GM12878 (cell line): Measurements from ENCODE around the gene CRKL. TPM values are rescaled to one million over a fixed set of nuclear protein-coding genes. Genes with fewer than 3 reads are reported as not detected.

ENCODE experiments used
- ATAC-seq: fragments of 200-7000 bp; cut with Tn5 transposase; 3 replicates; pipeline ENCODE4 v1.9.1; 2020; ENCODE audit warnings: mild to moderate bottlenecking, moderate library complexity
- BruUV-seq: library from RNA; stranded (reverse); fragments of 400-500 nt; replicated peaks from 2 replicates; lab custom pipeline; 2021; lab: Mats Ljungman, UMichigan
- CTCF ChIA-PET: fragments of 300-600 bp; sonication (Branson Sonifier 250); formaldehyde crosslinking; extraction: SDS; loops from one replicate; lab custom pipeline; 2021; ENCODE audit warnings: inconsistent platforms; lab: Yijun Ruan, JAX
- POLR2A ChIA-PET: fragments of 350-600 bp; formaldehyde crosslinking; extraction: SDS; loops from one replicate; lab custom pipeline; 2021; ENCODE audit warnings: inconsistent platforms; lab: Charles Lee
- RAD21 ChIA-PET: fragments of 300-600 bp; sonication (Branson Sonifier 250); formaldehyde crosslinking; loops from one replicate; lab custom pipeline; 2023; ENCODE audit warnings: antibody characterized with exemption; ENCODE audit not compliant: unreplicated experiment; lab: Charles Lee
- SMC1A ChIA-PET: fragments of 300-600 bp; sonication (Branson Sonifier 250); formaldehyde crosslinking; loops from one replicate; lab custom pipeline; 2023; ENCODE audit not compliant: unreplicated experiment, uncharacterized antibody; lab: Charles Lee
- DNase-seq: peaks from one replicate; pipeline ENCODE4 v3.0.0-alpha.2; 2011; ENCODE audit warnings: low read depth, low spot score
- FAIRE-seq: peaks from 3 replicates; lab custom pipeline; 2011; peaks lifted over from hg19 to GRCh38; lab: Jason Lieb, UNC
- H2AFZ ChIP-seq: 2 replicates; pipeline ENCODE4 v1.6.0; 2011; ENCODE audit warnings: low read depth, low read length, control low read depth; ENCODE audit not compliant: control insufficient read depth
- H3K27ac ChIP-seq: 2 replicates; pipeline ENCODE4 v1.5.1; 2011; ENCODE audit warnings: control low read depth; ENCODE audit not compliant: control insufficient read depth, insufficient read depth
- H3K27me3 ChIP-seq, 2 experiments: replicated peaks in 1 of 2; 2 replicates each; pipeline versions ENCODE4 v1.6.0 to v1.6.1; 2011; ENCODE audit warnings: low read length in 1 of 2; ENCODE audit not compliant: control insufficient read depth in 2 of 2, insufficient read depth in 2 of 2
- H3K36me3 ChIP-seq, 2 experiments: 2 replicates each; pipeline ENCODE4 v1.5.1; 2011; ENCODE audit warnings: low read length in 1 of 2; ENCODE audit not compliant: control insufficient read depth in 2 of 2, insufficient read depth in 2 of 2
- H3K4me1 ChIP-seq: 2 replicates; pipeline ENCODE4 v1.6.1; 2011; ENCODE audit warnings: mild to moderate bottlenecking, low read length, moderate library complexity, mixed read lengths; ENCODE audit not compliant: control insufficient read depth, insufficient read depth
- H3K4me2 ChIP-seq: 2 replicates; pipeline ENCODE4 v1.6.0; 2011; ENCODE audit warnings: control low read depth; ENCODE audit not compliant: control insufficient read depth, insufficient read depth
- H3K4me3 ChIP-seq: fragments of 200-600 bp; sonication (generic); 2 replicates; pipeline ENCODE4 v1.5.1; 2016
- H3K79me2 ChIP-seq: 2 replicates; pipeline ENCODE4 v1.6.0; 2011; ENCODE audit warnings: low read length; ENCODE audit not compliant: control insufficient read depth, insufficient read depth
- H3K9ac ChIP-seq: 2 replicates; pipeline ENCODE4 v1.8.0; 2011; ENCODE audit warnings: low read length, control low read depth, mixed read lengths; ENCODE audit not compliant: control insufficient read depth, insufficient read depth
- H3K9me3 ChIP-seq: replicated peaks from 3 replicates; pipeline ENCODE4 v1.5.1; 2011; ENCODE audit warnings: mild to moderate bottlenecking, low read length; ENCODE audit not compliant: control insufficient read depth, insufficient read depth
- H4K20me1 ChIP-seq: 2 replicates; pipeline ENCODE4 v1.6.0; 2011; ENCODE audit not compliant: control insufficient read depth, insufficient read depth
- ATF7 ChIP-seq: fragments of 450-650 bp; IDR thresholded peaks from 2 replicates; pipeline ENCODE4 v1.6.1; 2016; ENCODE audit warnings: low read depth, mild to moderate bottlenecking
- BCL11A ChIP-seq: IDR thresholded peaks from 2 replicates; pipeline ENCODE4 v1.6.1; 2011; ENCODE audit warnings: low read depth, low read length
- CHD4 ChIP-seq: fragments of 200-600 bp; sonication (generic); IDR thresholded peaks from 2 replicates; pipeline ENCODE4 v1.6.1; 2016; ENCODE audit warnings: mild to moderate bottlenecking
- MYB ChIP-seq: fragments of 150-350 bp; IDR thresholded peaks from 2 replicates; pipeline ENCODE4 v1.6.1; 2014; ENCODE audit warnings: mild to moderate bottlenecking, low read depth, low read length, borderline replicate concordance
- MYC ChIP-seq: IDR thresholded peaks from 2 replicates; pipeline ENCODE4 v1.6.1; 2011; ENCODE audit warnings: mild to moderate bottlenecking, low read length, moderate library complexity, inconsistent platforms; ENCODE audit not compliant: insufficient read depth, insufficient replicate concordance, insufficient read length, severe bottlenecking
- NFIC ChIP-seq: IDR thresholded peaks from 2 replicates; pipeline ENCODE4 v1.6.1; 2012; ENCODE audit warnings: low read depth, mild to moderate bottlenecking, inconsistent platforms, low read length, moderate library complexity
- NR2C1 ChIP-seq: fragments of 450-650 bp; IDR thresholded peaks from 2 replicates; pipeline ENCODE4 v1.6.1; 2017; ENCODE audit warnings: antibody characterized with exemption, mild to moderate bottlenecking, moderate library complexity
- POLR2A ChIP-seq: IDR thresholded peaks from 2 replicates; pipeline ENCODE4 v1.6.1; 2011; ENCODE audit warnings: low read depth, mild to moderate bottlenecking, low read length
- POLR2AphosphoS2 ChIP-seq: IDR thresholded peaks from 2 replicates; pipeline ENCODE4 v1.6.1; 2011; ENCODE audit warnings: low read depth, mild to moderate bottlenecking, low read length, improper control_type of control experiment, moderate library complexity
- RAD51 ChIP-seq: fragments of 450-650 bp; IDR thresholded peaks from 2 replicates; pipeline ENCODE4 v1.6.1; 2016; ENCODE audit warnings: moderate library complexity, mild to moderate bottlenecking, inconsistent platforms
- SP1 ChIP-seq: IDR thresholded peaks from one replicate; pipeline ENCODE4 v1.6.1; 2011; ENCODE audit warnings: low read depth, low read length
- SPI1 ChIP-seq: IDR thresholded peaks from 2 replicates; pipeline ENCODE4 v1.6.1; 2011; ENCODE audit warnings: low read depth, mild to moderate bottlenecking, low read length, moderate library complexity, borderline replicate concordance; ENCODE audit not compliant: insufficient read depth
- TAF1 ChIP-seq: IDR thresholded peaks from 2 replicates; pipeline ENCODE4 v1.6.1; 2011; ENCODE audit warnings: mild to moderate bottlenecking, low read depth, low read length, borderline replicate concordance
- ZBED1 ChIP-seq: IDR thresholded peaks from 2 replicates; pipeline ENCODE4 v1.6.1; 2016; ENCODE audit warnings: borderline replicate concordance
- ZNF217 ChIP-seq: fragments of 450-650 bp; IDR thresholded peaks from 2 replicates; pipeline ENCODE4 v1.6.1; 2017; ENCODE audit warnings: antibody characterized with exemption, mild to moderate bottlenecking
- ZNF622 ChIP-seq: fragments of 450-650 bp; IDR thresholded peaks from 2 replicates; pipeline ENCODE4 v1.6.1; 2017; ENCODE audit warnings: mild to moderate bottlenecking, inconsistent platforms
- WGBS: methylation state at CpG from one replicate; pipeline ENCODE4 v1.1.6; 2016; ENCODE audit warnings: low lambda C conversion rate; ENCODE audit not compliant: insufficient replicate concordance, insufficient coverage; ENCODE audit errors: missing lambda C conversion rate; 5-methylcytosine and 5-hydroxymethylcytosine counted together
- in situ Hi-C: fragments of 300-500 bp; cut with MboI; formaldehyde crosslinking; loops from 9 replicates; pipeline ENCODE4 v1.14.3; 2018; ENCODE audit warnings: mixed read lengths
- intact Hi-C: fragments of 100-400 bp; cut with micrococcal nuclease; formaldehyde crosslinking; loops from one replicate; pipeline ENCODE4 v1.14.2; 2022; ENCODE audit not compliant: unreplicated experiment
- polyA plus RNA-seq, 11 experiments: library from polyadenylated mRNA; depleted of rRNA in 4 of 11; unstranded in 6 of 11; stranded (reverse) in 5 of 11; fragments of >200 nt; fragmentation: Nextera tagmentation in 4 of 11; fragmentation: Illumina TruSeq in 1 of 11; extraction: Ambion mirVana in 4 of 11; extraction: Trizol in 1 of 11; gene quantifications; 1 replicate in 1 of 11; 2 replicates in 10 of 11; pipeline versions ENCODE4 v1.2.1 to v1.2.3, GENCODE V29; 2011 to 2016; ENCODE audit warnings: inconsistent platforms in 2 of 11, missing spikeins in 2 of 11, low read depth in 1 of 11
- total RNA-seq, 4 experiments: library from RNA; depleted of rRNA in 3 of 4; stranded (reverse); fragments of >200 nt in 3 of 4; fragmentation: Illumina TruSeq in 1 of 4; extraction: Trizol in 1 of 4; gene quantifications; 2 replicates each; pipeline versions ENCODE4 v1.2.1 to v1.2.3, GENCODE V29; 2013 to 2021
- TF ChIP-seq, protein P1 (sequence below): fragments of 450-650 bp; IDR thresholded peaks from 2 replicates; pipeline ENCODE4 v1.6.1; 2017; ENCODE audit warnings: low read depth, mild to moderate bottlenecking, moderate library complexity

The CRKL gene
- total and polyA plus RNA-seq, 10 of the 15 experiments (the other 5 are each of a cell fraction or from before 2014, with no cell fraction given), result 12.6 to 61.2 (median 32.7) TPM

- H3K36me3 ChIP-seq, result no peaks in the 10 kb centered on the region
- in situ Hi-C loops (no loop called here), intact Hi-C loops (no loop called here)
- RAD21 ChIA-PET, result no interaction called here
- H3K4me3 ChIP-seq, result no peak overlapping the region
- no TSS peak for BruUV-seq
- peaks cover 3% of the 10 kb centered on the region; the same call in 1 of the 2 replicates for H3K4me1 ChIP-seq
- FAIRE-seq (no peak), ATAC-seq (peak; percentile 63)
- no peaks in the 10 kb centered on the region for H3K79me2 ChIP-seq
- CTCF ChIA-PET, result no interaction called here
- POLR2A ChIA-PET, result no interaction called here
- no peak overlapping the region for H3K9ac ChIP-seq
- no peaks in the 10 kb centered on the region for H4K20me1 ChIP-seq
- H3K4me2 ChIP-seq, result no peak overlapping the region
- no peak for TF ChIP-seq RAD51
- TF ChIP-seq SPI1, result peak; percentile 63; the same call in 1 of the 2 replicates
- no peak for TF ChIP-seq ZNF622
- TF ChIP-seq ZBED1, result no peak
- TF ChIP-seq, all 136 proteins: peak for 1
- DNase-seq, result no peak
- no peak overlapping the region for H2AFZ ChIP-seq
- peaks cover 2 to 4% of the 10 kb centered on the region in 2 experiments; a peak in 3 of 4 replicates for H3K27me3 ChIP-seq
- H3K9me3 ChIP-seq, result no peaks in the 10 kb centered on the region
- SMC1A ChIA-PET, result no interaction called here
- no peak overlapping the region for H3K27ac ChIP-seq
- 34% methylated on average over 7 of the region's 7 CpGs for WGBS
Observed at GRCh38 chr22:20968281-20968977, 51.2 kb downstream of the CRKL start.

GRCh38 chr22:20970939-20971657 is 53.9 kb downstream of the CRKL start:
- H3K36me3 ChIP-seq, result no peaks in the 10 kb centered on the region
- H4K20me1 ChIP-seq, result no peaks in the 10 kb centered on the region
- intact Hi-C loops (no loop called here), in situ Hi-C loops (no loop called here)
- SMC1A ChIA-PET, result interaction anchor here (1.0 kb wide), 1 partner anchor 13 kb away, joined by 3 read pairs; no protein-coding TSS in a partner anchor
- CTCF ChIA-PET, result interaction anchor here (2.0 kb wide), 1 partner anchor 9 kb away, joined by 5 read pairs; no protein-coding TSS in a partner anchor
- ATAC-seq, result no peak
- no peak for FAIRE-seq
- H3K27me3 ChIP-seq, result no peaks in the 10 kb centered on the region
- no peak for DNase-seq
- H2AFZ ChIP-seq, result no peak overlapping the region
- RAD21 ChIA-PET, result interaction anchor here (1.5 kb wide), 1 partner anchor 11 kb away, joined by 7 read pairs; the partner anchor contains the start of gene LZTR1
- peaks cover 3% of the 10 kb centered on the region; the same call in 1 of the 2 replicates for H3K4me1 ChIP-seq
- no peaks in the 10 kb centered on the region for H3K79me2 ChIP-seq
- no TSS peak for BruUV-seq
- no peaks in the 10 kb centered on the region for H3K9me3 ChIP-seq
- 31% methylated on average over 4 of the region's 4 CpGs for WGBS
- H3K9ac ChIP-seq, result no peak overlapping the region
- no peak overlapping the region for H3K4me2 ChIP-seq
- POLR2A ChIA-PET, result no interaction called here
- H3K4me3 ChIP-seq, result no peak overlapping the region
- H3K27ac ChIP-seq, result no peak overlapping the region
- TF ChIP-seq SP1 (no peak), NFIC (no peak), ATF7 (no peak), MYC (no peak), NR2C1 (no peak), POLR2A (no peak), POLR2AphosphoS2 (no peak), CHD4 (no peak), BCL11A (no peak), MYB (no peak), ZNF217 (no peak), TAF1 (no peak)
- TF ChIP-seq, protein P1, sequence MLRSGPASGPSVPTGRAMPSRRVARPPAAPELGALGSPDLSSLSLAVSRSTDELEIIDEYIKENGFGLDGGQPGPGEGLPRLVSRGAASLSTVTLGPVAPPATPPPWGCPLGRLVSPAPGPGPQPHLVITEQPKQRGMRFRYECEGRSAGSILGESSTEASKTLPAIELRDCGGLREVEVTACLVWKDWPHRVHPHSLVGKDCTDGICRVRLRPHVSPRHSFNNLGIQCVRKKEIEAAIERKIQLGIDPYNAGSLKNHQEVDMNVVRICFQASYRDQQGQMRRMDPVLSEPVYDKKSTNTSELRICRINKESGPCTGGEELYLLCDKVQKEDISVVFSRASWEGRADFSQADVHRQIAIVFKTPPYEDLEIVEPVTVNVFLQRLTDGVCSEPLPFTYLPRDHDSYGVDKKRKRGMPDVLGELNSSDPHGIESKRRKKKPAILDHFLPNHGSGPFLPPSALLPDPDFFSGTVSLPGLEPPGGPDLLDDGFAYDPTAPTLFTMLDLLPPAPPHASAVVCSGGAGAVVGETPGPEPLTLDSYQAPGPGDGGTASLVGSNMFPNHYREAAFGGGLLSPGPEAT, result no peak
